Heart left ventricle (tissue), 16 donors: ENCODE measurements around the gene PAPOLB. TPM values are rescaled to one million over a fixed set of nuclear protein-coding genes. Genes with fewer than 3 reads are reported as not detected.

Source experiments
- ATAC-seq, 4 donors: fragments of 200-7000 bp; cut with Tn5 transposase; one replicate each; pipeline ENCODE4 v1.9.1; 2020 to 2022; ENCODE audit warnings: moderate library complexity in 4 of 4, mild to moderate bottlenecking in 3 of 4, moderate number of reproducible peaks in 1 of 4
- DNase-seq, 5 donors: peaks; one replicate each; pipeline ENCODE4 v3.0.0-alpha.2; 2020
- H3K27ac ChIP-seq, 12 donors: fragments of 200-600 bp; sonication (generic) in 4 of 12; one replicate each; pipeline versions ENCODE4 v1.5.0 to v1.8.0; 2016 to 2022; ENCODE audit warnings: mild to moderate bottlenecking in 2 of 12
- H3K27me3 ChIP-seq, 9 donors: fragments of 200-600 bp; sonication (generic) in 2 of 9; one replicate each; pipeline versions ENCODE4 v1.5.1 to v1.8.0; 2016 to 2022; ENCODE audit warnings: mild to moderate bottlenecking in 3 of 9
- H3K36me3 ChIP-seq, 9 donors: fragments of 200-600 bp; sonication (generic) in 2 of 9; one replicate each; pipeline versions ENCODE4 v1.5.0 to v1.8.0; 2018 to 2022; ENCODE audit warnings: mild to moderate bottlenecking in 2 of 9
- H3K4me1 ChIP-seq, 12 donors: fragments of 200-600 bp; sonication (generic) in 4 of 12; one replicate each; pipeline versions ENCODE4 v1.5.0 to v1.8.0; 2016 to 2022; ENCODE audit warnings: mild to moderate bottlenecking in 3 of 12
- H3K4me3 ChIP-seq, 12 donors: fragments of 200-600 bp; sonication (generic) in 4 of 12; one replicate each; pipeline versions ENCODE4 v1.5.0 to v1.8.0; 2017 to 2022; ENCODE audit warnings: mild to moderate bottlenecking in 9 of 12, moderate library complexity in 4 of 12
- H3K9me3 ChIP-seq, 12 donors: fragments of 200-600 bp; sonication (generic) in 4 of 12; one replicate each; pipeline versions ENCODE4 v1.5.0 to v1.8.0; 2016 to 2022; ENCODE audit warnings: mild to moderate bottlenecking in 1 of 12
- POLR2A ChIP-seq, 2 donors: fragments of 450-650 bp; IDR thresholded peaks; one replicate each; pipeline ENCODE4 v1.6.1; 2017; ENCODE audit warnings: antibody characterized with exemption in 2 of 2, mild to moderate bottlenecking in 2 of 2, moderate library complexity in 2 of 2
- WGBS, 4 donors: extraction: QIAGEN DNeasy Blood & Tissue Kit in 2 of 4; methylation state at CpG; one replicate each; pipeline versions ENCODE4 v1.1.5 to v1.1.7; 2013 to 2018; 5-methylcytosine and 5-hydroxymethylcytosine counted together
- intact Hi-C, 10 donors: fragments of 100-400 bp; cut with DNase I; formaldehyde crosslinking; loops; one replicate each; pipeline versions ENCODE4 v1.11.1 to v1.14.2; 2022
- polyA plus RNA-seq, 2 donors: library from polyadenylated mRNA; stranded (reverse); fragments of 200-250 nt; gene quantifications; one replicate each; pipeline ENCODE4 v1.2.3, GENCODE V29; 2013
- total RNA-seq, 9 donors: library from RNA; depleted of rRNA in 2 of 9; stranded (reverse); fragments of >200 nt in 2 of 9; fragmentation: NEBNext Ultra II Directional in 3 of 9; extraction: Animal tissue kit (Norgen Biotek cat#: 25700) in 3 of 9; gene quantifications; one replicate each; pipeline versions ENCODE4 v1.1.0 to v1.2.4, GENCODE V29; 2016 to 2023
- TF ChIP-seq, protein P1 (sequence below), 12 donors: fragments of 200-600 bp; sonication (generic) in 4 of 12; IDR thresholded peaks; one replicate each; pipeline versions ENCODE4 v1.5.0 to v1.8.0; 2018 to 2022; ENCODE audit warnings: antibody characterized with exemption in 12 of 12, mild to moderate bottlenecking in 5 of 12
- donor health status: ischemic (EF 13 %, LVEDD 7.1; RV severe dilation, severe dysfunction).
- donor health status: healthy with polysubstance abuse.
- donor health status: DM: no; HTN: yes; CAD: no.
- donor health status: DM: no; HTN: no; CAD: no.
- donor health status: ischemic (EF 25% LVEDD 6.9; RV normal size, moderate dysfunction).
- donor health status: ischemic (EF 25% LVEDD 5.7; RV mildly dilated, moderate dysfunction).
- donor health status: healthy.
- donor health status: DM: yes; HTN: yes; CAD: no.
- donor health status: ischemic (EF 35%, LVEDD 5.7; RV mildly dilated, moderate dysfunction).
- donor health status: nonischemic (EF 11% LVEDD 7.7; RV severe dilation, severe dysfunction).
- donor health status: DM: yes; HTN: yes; CAD: no.
- donor health status: PGD.
- donor health status: ischemic (EF 29% LVEDD 5.4; RV normal size, mild dysfunction).
- donor health status: nonischemic (EF 23%, LVEDD 6.1; RV moderate dilation, normal function).

PAPOLB gene
- total and polyA plus RNA-seq, 11 donors = 0.03 to 0.38 (median 0.09) TPM; not detected in 5

GRCh38 chr7:4882169-4883032 is 20.6 kb upstream of the PAPOLB start:
- WGBS, 4 donors = 3 to 6% (median 5%) methylated on average over 34 to 35 of the region's 35 CpGs
- Histone ChIP-seq H3K27me3 (peaks cover 0 to 24% (median 0%) of the 10 kb centered on the region in 9 donors), H3K9me3 (no peaks in the 10 kb centered on the region), H3K36me3 (peaks cover 0 to 5% (median 2%) of the 10 kb centered on the region in 9 donors), H3K4me1 (peaks cover 0 to 37% (median 10%) of the 10 kb centered on the region in 12 donors), H3K4me3 (peak overlapping the region; percentile 53 to 83 (median 73)), H3K27ac (peak overlapping the region; percentile 67 to 93 (median 84))
- peak; percentile 67 to 79 (median 74) for ATAC-seq
- TF ChIP-seq, protein P1, sequence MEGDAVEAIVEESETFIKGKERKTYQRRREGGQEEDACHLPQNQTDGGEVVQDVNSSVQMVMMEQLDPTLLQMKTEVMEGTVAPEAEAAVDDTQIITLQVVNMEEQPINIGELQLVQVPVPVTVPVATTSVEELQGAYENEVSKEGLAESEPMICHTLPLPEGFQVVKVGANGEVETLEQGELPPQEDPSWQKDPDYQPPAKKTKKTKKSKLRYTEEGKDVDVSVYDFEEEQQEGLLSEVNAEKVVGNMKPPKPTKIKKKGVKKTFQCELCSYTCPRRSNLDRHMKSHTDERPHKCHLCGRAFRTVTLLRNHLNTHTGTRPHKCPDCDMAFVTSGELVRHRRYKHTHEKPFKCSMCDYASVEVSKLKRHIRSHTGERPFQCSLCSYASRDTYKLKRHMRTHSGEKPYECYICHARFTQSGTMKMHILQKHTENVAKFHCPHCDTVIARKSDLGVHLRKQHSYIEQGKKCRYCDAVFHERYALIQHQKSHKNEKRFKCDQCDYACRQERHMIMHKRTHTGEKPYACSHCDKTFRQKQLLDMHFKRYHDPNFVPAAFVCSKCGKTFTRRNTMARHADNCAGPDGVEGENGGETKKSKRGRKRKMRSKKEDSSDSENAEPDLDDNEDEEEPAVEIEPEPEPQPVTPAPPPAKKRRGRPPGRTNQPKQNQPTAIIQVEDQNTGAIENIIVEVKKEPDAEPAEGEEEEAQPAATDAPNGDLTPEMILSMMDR (IDR thresholded peaks at IDR 0.05) = no peak
- TF ChIP-seq POLR2A (IDR thresholded peaks at IDR 0.05) = peak in 1 of 2 donors; percentile 30
- DNase-seq = peak in 4 of 5 donors; percentile 72 to 84 (median 74)
- intact Hi-C loops = loop anchor here in 9 of 10 donors (1.0 to 10.0 kb wide), 16 partner anchors 35 to 278 kb away; partner anchors contain the start of gene FOXK1 (in 2 of the 9)

GRCh38 chr7:4880218-4880617 is 18.4 kb upstream of the PAPOLB start:
- WGBS, 4 donors = 56 to 73% (median 65%) methylated on average over 9 to 10 of the region's 10 CpGs
- peak overlapping the region in 3 of 12 donors; percentile 13 to 32 (median 24) for H3K27ac ChIP-seq

GRCh38 chr7:4879396-4880081 is 17.7 kb upstream of the PAPOLB start:
- H3K27ac ChIP-seq = peak overlapping the region in 5 of 12 donors; percentile 8 to 48 (median 28)
- intact Hi-C loops = loop anchor here in 7 of 10 donors (5.0 to 10.0 kb wide), 11 partner anchors 32 to 275 kb away; partner anchors contain the start of gene FOXK1 (in 2 of the 7)
- H3K27me3 ChIP-seq = peaks cover 0 to 24% (median 0%) of the 10 kb centered on the region in 9 donors
- DNase-seq = peak in 1 of 5 donors; percentile 45
- TF ChIP-seq POLR2A (IDR thresholded peaks at IDR 0.05) = no peak
- TF ChIP-seq, protein P1 (IDR thresholded peaks at IDR 0.05) = no peak
- no peaks in the 10 kb centered on the region for H3K9me3 ChIP-seq
- WGBS, 4 donors = 57 to 76% (median 70%) methylated on average over 22 to 27 of the region's 27 CpGs
- H3K4me3 ChIP-seq = peak overlapping the region in 8 of 12 donors; percentile 19 to 47 (median 28)
- peaks cover 0 to 37% (median 10%) of the 10 kb centered on the region in 12 donors for H3K4me1 ChIP-seq
- peak in 2 of 4 donors; percentile 8 to 20 for ATAC-seq
- peaks cover 0 to 19% (median 4%) of the 10 kb centered on the region in 9 donors for H3K36me3 ChIP-seq

More at GRCh38 chr7:4880218-4880617, 18.4 kb upstream of the PAPOLB start:
- Histone ChIP-seq H3K27me3 (peaks cover 0 to 24% (median 0%) of the 10 kb centered on the region in 9 donors), H3K36me3 (peaks cover 0 to 19% (median 4%) of the 10 kb centered on the region in 9 donors), H3K4me3 (peak overlapping the region in 8 of 12 donors; percentile 19 to 47 (median 28)), H3K9me3 (no peaks in the 10 kb centered on the region), H3K4me1 (peaks cover 0 to 37% (median 10%) of the 10 kb centered on the region in 12 donors)
- TF ChIP-seq POLR2A (IDR thresholded peaks at IDR 0.05) = no peak
- TF ChIP-seq, protein P1 (IDR thresholded peaks at IDR 0.05) = no peak
- DNase-seq (no peak), ATAC-seq (no peak)
- intact Hi-C loops = loop anchor here in 7 of 10 donors (5.0 to 10.0 kb wide), 11 partner anchors 33 to 275 kb away; partner anchors contain the start of gene FOXK1 (in 2 of the 7)
